A549 (cell line): ENCODE measurements around the gene C2CD2. TPM values are rescaled to one million over a fixed set of nuclear protein-coding genes. Genes with fewer than 3 reads are reported as not detected.

Experiments used
- ATAC-seq, 2 experiments: fragments of 200-7000 bp in 1 of 2; fragments of >200 bp in 1 of 2; cut with Nextera tagmentation in 1 of 2; cut with Tn5 transposase in 1 of 2; 3 replicates each; pipeline versions ENCODE4 v1.8.0 to v1.9.1; 2018 to 2020; ENCODE audit warnings: mild to moderate bottlenecking in 1 of 2, moderate library complexity in 1 of 2
- CTCF ChIA-PET: fragments of 300-600 bp; sonication (Branson Sonifier 250); formaldehyde crosslinking; extraction: SDS; loops from one replicate; lab custom pipeline; 2021; ENCODE audit warnings: antibody characterized with exemption, inconsistent platforms; lab: Yijun Ruan, JAX
- POLR2A ChIA-PET: fragments of 350-600 bp; formaldehyde crosslinking; extraction: SDS; loops from one replicate; lab custom pipeline; 2021; ENCODE audit warnings: antibody characterized with exemption, inconsistent platforms; lab: Yijun Ruan, JAX
- DNase-seq, 2 experiments: peaks; one replicate each; pipeline versions ENCODE4 v3.0.0 to v3.0.0-alpha.2; 2011 to 2016; ENCODE audit warnings: low read depth in 1 of 2, low spot score in 1 of 2
- FAIRE-seq: peaks from 2 replicates; lab custom pipeline; 2011; peaks lifted over from hg19 to GRCh38; lab: Jason Lieb, UNC
- H3K27ac ChIP-seq, 2 experiments: fragments of >200 bp; sonication (Bioruptor Twin); formaldehyde crosslinking; 3 replicates each; pipeline ENCODE4 v1.5.1; 2016 to 2017
- H3K4me1 ChIP-seq: fragments of >200 bp; sonication (Bioruptor Twin); formaldehyde crosslinking; 3 replicates; pipeline ENCODE4 v1.6.1; 2016
- H3K4me2 ChIP-seq: fragments of >200 bp; sonication (Bioruptor Twin); formaldehyde crosslinking; 3 replicates; pipeline ENCODE4 v1.6.1; 2016
- H3K4me3 ChIP-seq: fragments of >200 bp; sonication (Bioruptor Twin); formaldehyde crosslinking; 3 replicates; pipeline ENCODE4 v1.5.1; 2016
- H3K9me3 ChIP-seq: fragments of >200 bp; sonication (Bioruptor Twin); formaldehyde crosslinking; 3 replicates; pipeline ENCODE4 v1.6.1; 2016
- ATOH8 ChIP-seq: fragments of 250-450 bp; sonication (Bioruptor Pico); IDR thresholded peaks from 2 replicates; pipeline ENCODE4 v1.5.0; 2020; ENCODE audit warnings: low read depth, mild to moderate bottlenecking, moderate library complexity
- CBX2 ChIP-seq: fragments of 200-600 bp; sonication (generic); IDR thresholded peaks from 2 replicates; pipeline ENCODE4 v1.6.1; 2016; ENCODE audit warnings: low read depth, mild to moderate bottlenecking, borderline replicate concordance
- CEBPB ChIP-seq, 2 experiments: fragments of >200 bp in 1 of 2; sonication (Bioruptor Twin) in 1 of 2; formaldehyde crosslinking in 1 of 2; IDR thresholded peaks; 2 replicates each; pipeline ENCODE4 v1.6.1; 2012 to 2016
- EHMT2 ChIP-seq: fragments of 200-600 bp; sonication (generic); IDR thresholded peaks from 2 replicates; pipeline ENCODE4 v1.6.1; 2016; ENCODE audit warnings: antibody characterized with exemption, low read depth, mild to moderate bottlenecking, moderate library complexity
- ELK1 ChIP-seq: fragments of 150-350 bp; IDR thresholded peaks from 2 replicates; pipeline ENCODE4 v1.6.1; 2014; ENCODE audit warnings: low read depth, mild to moderate bottlenecking, low read length
- GATA3 ChIP-seq: IDR thresholded peaks from 2 replicates; pipeline ENCODE4 v1.6.1; 2012; ENCODE audit warnings: borderline replicate concordance
- HDAC2 ChIP-seq: fragments of 200-600 bp; sonication (generic); IDR thresholded peaks from 2 replicates; pipeline ENCODE4 v1.6.1; 2016
- HOXA7 ChIP-seq: fragments of 250-450 bp; sonication (Bioruptor Pico); IDR thresholded peaks from 2 replicates; pipeline ENCODE4 v1.5.0; 2020; ENCODE audit warnings: mild to moderate bottlenecking, moderate library complexity
- JUNB ChIP-seq: fragments of >200 bp; sonication (Bioruptor Twin); formaldehyde crosslinking; IDR thresholded peaks from 2 replicates; pipeline ENCODE4 v1.6.1; 2016
- KDM5A ChIP-seq: fragments of 200-600 bp; sonication (generic); IDR thresholded peaks from 2 replicates; pipeline ENCODE4 v1.6.1; 2016; ENCODE audit warnings: antibody characterized with exemption, mild to moderate bottlenecking
- MAZ ChIP-seq: fragments of 150-350 bp; IDR thresholded peaks from 2 replicates; pipeline ENCODE4 v1.6.1; 2014; ENCODE audit warnings: antibody characterized with exemption, low read depth, low read length, borderline replicate concordance
- MYC ChIP-seq: IDR thresholded peaks from 2 replicates; pipeline ENCODE4 v1.6.1; 2012; ENCODE audit warnings: mild to moderate bottlenecking, inconsistent platforms, low read length, improper control_type of control experiment, borderline replicate concordance
- NFE2L2 ChIP-seq: fragments of 150-350 bp; conservative IDR thresholded peaks from 2 replicates; pipeline ENCODE4 v1.6.1; 2014; ENCODE audit warnings: low read length
- NPAS2 ChIP-seq: fragments of 250-450 bp; sonication (Bioruptor Pico); IDR thresholded peaks from 2 replicates; pipeline ENCODE4 v1.8.0; 2022; ENCODE audit warnings: mild to moderate bottlenecking, moderate library complexity, borderline replicate concordance
- PBX3 ChIP-seq: IDR thresholded peaks from 2 replicates; pipeline ENCODE4 v1.6.1; 2012
- POLR2AphosphoS2 ChIP-seq: conservative IDR thresholded peaks from 2 replicates; pipeline ENCODE4 v1.6.1; 2012; ENCODE audit warnings: low read length, improper control_type of control experiment, inconsistent platforms
- RAD21 ChIP-seq, 2 experiments: fragments of >200 bp in 1 of 2; sonication (Bioruptor Twin) in 1 of 2; formaldehyde crosslinking in 1 of 2; IDR thresholded peaks in 1 of 2; conservative IDR thresholded peaks in 1 of 2; 2 replicates in 1 of 2; 3 replicates in 1 of 2; pipeline ENCODE4 v1.6.1; 2012 to 2018; ENCODE audit warnings: inconsistent platforms in 1 of 2
- RFX5 ChIP-seq: fragments of 450-650 bp; IDR thresholded peaks from 2 replicates; pipeline ENCODE4 v1.7.1; 2014; ENCODE audit warnings: antibody characterized with exemption, mild to moderate bottlenecking, moderate library complexity
- TFCP2L1 ChIP-seq: fragments of 250-450 bp; sonication (Bioruptor Pico); IDR thresholded peaks from 2 replicates; pipeline ENCODE4 v1.5.0; 2021; ENCODE audit warnings: mild to moderate bottlenecking
- ZC3H11A ChIP-seq: fragments of 450-650 bp; IDR thresholded peaks from 2 replicates; pipeline ENCODE4 v1.6.1; 2014; ENCODE audit warnings: antibody characterized with exemption, mild to moderate bottlenecking
- ZNF302 ChIP-seq: fragments of 250-450 bp; sonication (Bioruptor Pico); IDR thresholded peaks from 2 replicates; pipeline ENCODE4 v1.9.0; 2021; ENCODE audit warnings: inconsistent platforms, mild to moderate bottlenecking, moderate library complexity
- WGBS: methylation state at CpG from one replicate; pipeline ENCODE4 v1.1.6; 2017; ENCODE audit errors: missing lambda C conversion rate; 5-methylcytosine and 5-hydroxymethylcytosine counted together
- polyA plus RNA-seq, 4 experiments: library from polyadenylated mRNA; depleted of rRNA in 3 of 4; stranded (reverse); fragments of >200 nt; fragmentation: RNase III in 1 of 4; extraction: RNeasy Plus Mini Kit Qiagen cat#74134 plus additional on column Dnase treatment in 1 of 4; gene quantifications; 2 replicates in 3 of 4; 3 replicates in 1 of 4; pipeline ENCODE4 v1.2.3, GENCODE V29; 2011 to 2017
- TF ChIP-seq, protein P1 (sequence below): fragments of 450-650 bp; IDR thresholded peaks from 2 replicates; pipeline ENCODE4 v1.6.1; 2014; ENCODE audit warnings: antibody characterized with exemption
- TF ChIP-seq, protein P2 (sequence below): IDR thresholded peaks from 2 replicates; pipeline ENCODE4 v1.6.1; 2012; ENCODE audit warnings: low read depth, borderline replicate concordance

Gene C2CD2
- polyA plus RNA-seq, 2 of the 4 experiments (the other 2 are of a cell fraction): 7.0 to 13.5 TPM

- no peak for TF ChIP-seq MYC
Measured at GRCh38 chr21:41894511-41894910, 59.3 kb downstream of the C2CD2 start (continued).

DNA sequence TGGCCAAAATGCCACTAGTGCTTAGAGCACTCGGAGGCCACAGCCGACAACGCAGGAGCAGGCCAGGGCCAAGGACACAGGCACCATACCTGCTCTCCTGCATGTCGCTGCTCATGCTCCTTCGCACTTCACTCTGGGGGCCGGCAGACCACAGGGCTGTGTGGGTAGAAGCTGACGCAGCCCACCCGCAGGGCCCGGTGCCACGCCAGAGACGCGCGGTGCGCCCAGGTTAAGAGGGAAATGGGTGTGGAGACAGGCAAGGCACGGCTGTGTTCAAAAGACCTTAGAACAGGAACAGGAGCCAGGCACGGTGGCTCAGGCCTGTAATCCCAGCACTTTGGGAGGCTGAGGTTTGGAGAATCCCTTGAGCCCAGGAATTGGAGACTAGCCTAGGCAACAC, 61.1 kb downstream of the C2CD2 start:
- ChIA-PET CTCF (no interaction called here), POLR2A (no interaction called here)
- Histone ChIP-seq H3K4me1 (no peaks in the 10 kb centered on the region), H3K4me2 (no peak overlapping the region), H3K27ac (no peak overlapping the region), H3K4me3 (no peak overlapping the region), H3K9me3 (no peaks in the 10 kb centered on the region)
- 99% methylated on average over 8 of the region's 16 CpGs for WGBS
- ATAC-seq (no peak), DNase-seq (no peak), FAIRE-seq (no peak)
- TF ChIP-seq ZNF302 (CRISPR knock-in tag): no peak
- no peak for TF ChIP-seq JUNB
- TF ChIP-seq PBX3: no peak
- no peak for TF ChIP-seq TFCP2L1

DNA sequence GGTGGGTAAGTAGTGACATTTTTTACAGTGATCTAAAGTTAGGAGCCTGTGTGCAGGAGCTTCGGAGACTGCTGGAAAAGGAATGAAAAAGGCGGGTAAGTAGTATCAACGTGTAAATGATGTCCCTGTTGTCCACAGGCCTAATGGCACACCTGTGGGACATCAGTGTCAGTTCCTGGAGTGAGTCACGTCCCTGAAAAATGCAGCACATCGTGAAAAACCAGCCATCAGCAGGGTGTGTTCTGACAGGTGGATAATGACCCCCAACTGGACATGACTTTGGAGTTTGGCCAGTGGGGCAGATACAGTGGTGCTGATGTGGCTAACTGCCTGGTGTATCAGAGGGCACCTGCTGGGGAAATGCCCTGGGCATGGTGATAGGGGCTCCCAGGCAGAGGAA, 62.7 kb downstream of the C2CD2 start:
- CTCF ChIA-PET: no interaction called here
- Histone ChIP-seq H3K4me3 (no peak overlapping the region), H3K4me1 (no peaks in the 10 kb centered on the region)
- POLR2A ChIA-PET: no interaction called here
- TF ChIP-seq MYC (no peak), ELK1 (no peak), EHMT2 (no peak), KDM5A (no peak), GATA3 (no peak), ZC3H11A (no peak), CBX2 (no peak), HOXA7 (CRISPR knock-in tag) (no peak), ATOH8 (CRISPR knock-in tag) (no peak), POLR2AphosphoS2 (no peak), RFX5 (no peak), NFE2L2 (no peak), CEBPB (IDR thresholded peaks at IDR 0.05) (no peak), RAD21 (conservative IDR thresholded peaks at IDR 0.05 in 1 of 2, IDR thresholded peaks at IDR 0.05 in 1 of 2) (no peak), MAZ (no peak), HDAC2 (no peak), NPAS2 (CRISPR knock-in tag) (no peak)
- TF ChIP-seq, protein P1, sequence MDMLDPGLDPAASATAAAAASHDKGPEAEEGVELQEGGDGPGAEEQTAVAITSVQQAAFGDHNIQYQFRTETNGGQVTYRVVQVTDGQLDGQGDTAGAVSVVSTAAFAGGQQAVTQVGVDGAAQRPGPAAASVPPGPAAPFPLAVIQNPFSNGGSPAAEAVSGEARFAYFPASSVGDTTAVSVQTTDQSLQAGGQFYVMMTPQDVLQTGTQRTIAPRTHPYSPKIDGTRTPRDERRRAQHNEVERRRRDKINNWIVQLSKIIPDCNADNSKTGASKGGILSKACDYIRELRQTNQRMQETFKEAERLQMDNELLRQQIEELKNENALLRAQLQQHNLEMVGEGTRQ: no peak
- TF ChIP-seq, protein P2, sequence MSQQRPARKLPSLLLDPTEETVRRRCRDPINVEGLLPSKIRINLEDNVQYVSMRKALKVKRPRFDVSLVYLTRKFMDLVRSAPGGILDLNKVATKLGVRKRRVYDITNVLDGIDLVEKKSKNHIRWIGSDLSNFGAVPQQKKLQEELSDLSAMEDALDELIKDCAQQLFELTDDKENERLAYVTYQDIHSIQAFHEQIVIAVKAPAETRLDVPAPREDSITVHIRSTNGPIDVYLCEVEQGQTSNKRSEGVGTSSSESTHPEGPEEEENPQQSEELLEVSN: no peak
- TF ChIP-seq, all 56 proteins: peak for 0
- H3K4me2 ChIP-seq: no peak overlapping the region
- DNase-seq (no peak), ATAC-seq (no peak), FAIRE-seq (no peak)
- no peaks in the 10 kb centered on the region for H3K9me3 ChIP-seq
- WGBS: 87% methylated on average over 5 of the region's 5 CpGs
- H3K27ac ChIP-seq: no peak overlapping the region
